ENCODE data around the gene CPED1.
"Not testable (repeated sequence)": the region's sequence is repeated elsewhere in the genome, so short reads cannot be mapped to it uniquely, and the experiment has no call there.

CPED1 gene

GRCh38 chr7:121153411-121153810 lies 164.9 kb downstream of the CPED1 start:
- no peak for DNase-seq (ENCODE audit: low read depth)

- no peak for DNase-seq (ENCODE audit: low read depth)
These were observed 165.5 kb downstream of the CPED1 start for GRCh38 chr7:121153995-121154394.

GRCh38 chr7:121156825-121157224 lies 168.3 kb downstream of the CPED1 start:
- DNase-seq (ENCODE audit: low read depth) = no peak

DNA sequence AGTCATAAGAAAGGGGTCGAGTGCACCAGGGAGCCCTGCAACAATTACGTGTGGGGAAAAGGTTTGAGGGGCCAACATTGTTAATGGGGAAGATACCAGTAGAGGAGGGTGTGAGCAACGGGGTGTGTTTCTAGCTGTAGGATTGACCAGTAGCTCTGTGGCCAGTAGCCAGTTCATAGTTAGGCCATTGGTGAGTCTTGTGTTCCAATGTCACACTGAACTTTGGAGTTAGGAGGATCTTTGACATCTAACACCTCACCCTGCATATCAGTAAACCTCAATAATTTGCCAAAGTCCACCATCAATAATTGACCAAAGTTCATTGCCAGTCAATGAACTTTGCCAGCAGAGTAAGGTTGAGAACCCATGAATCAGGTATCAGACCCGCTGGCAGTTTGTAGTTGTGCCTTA lies 168.8 kb downstream of the CPED1 start:
- DNase-seq (ENCODE audit: low read depth) = no peak

DNA sequence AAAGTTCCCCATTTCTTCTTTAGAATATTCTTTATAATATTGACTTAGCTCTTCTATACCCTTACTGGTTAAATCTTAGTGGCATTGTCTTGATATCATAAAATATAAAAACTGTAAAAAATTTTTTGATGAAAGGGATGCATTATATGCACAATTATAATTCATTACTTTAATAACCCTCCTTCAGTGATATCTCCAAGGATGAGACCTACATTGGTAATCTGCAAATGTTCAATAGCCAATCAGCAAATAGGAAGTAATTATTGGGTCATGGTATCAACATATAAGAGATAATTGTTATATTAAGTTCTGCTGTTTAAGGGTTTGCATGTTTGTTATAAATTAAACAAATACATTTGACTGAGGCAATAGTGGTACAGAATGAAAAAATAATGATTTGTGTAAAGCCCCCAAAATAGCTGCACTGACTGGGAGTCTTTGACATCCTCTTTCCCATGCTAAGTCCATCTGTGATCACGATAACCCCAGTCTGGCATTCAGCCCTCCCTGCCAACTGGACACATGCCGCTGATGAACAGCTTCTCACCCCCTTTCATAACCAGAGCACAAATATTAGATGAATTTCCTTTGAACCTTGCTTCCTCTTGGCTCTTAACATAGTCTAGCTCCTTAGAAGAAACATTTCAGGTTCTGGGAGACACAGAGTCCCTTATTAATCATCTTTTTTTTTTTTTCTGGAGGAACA lies 169.5 kb downstream of the CPED1 start:
- DNase-seq (ENCODE audit: low read depth) = no peak

- no peak for DNase-seq (ENCODE audit: low read depth)
These were observed 170.2 kb downstream of the CPED1 start for GRCh38 chr7:121158665-121159064.

- no peak for DNase-seq (ENCODE audit: low read depth)
These were observed 171.0 kb downstream of the CPED1 start for GRCh38 chr7:121159553-121159952.

GRCh38 chr7:121160150-121161008 lies 171.9 kb downstream of the CPED1 start:
- DNase-seq (ENCODE audit: low read depth) = no peak

DNA sequence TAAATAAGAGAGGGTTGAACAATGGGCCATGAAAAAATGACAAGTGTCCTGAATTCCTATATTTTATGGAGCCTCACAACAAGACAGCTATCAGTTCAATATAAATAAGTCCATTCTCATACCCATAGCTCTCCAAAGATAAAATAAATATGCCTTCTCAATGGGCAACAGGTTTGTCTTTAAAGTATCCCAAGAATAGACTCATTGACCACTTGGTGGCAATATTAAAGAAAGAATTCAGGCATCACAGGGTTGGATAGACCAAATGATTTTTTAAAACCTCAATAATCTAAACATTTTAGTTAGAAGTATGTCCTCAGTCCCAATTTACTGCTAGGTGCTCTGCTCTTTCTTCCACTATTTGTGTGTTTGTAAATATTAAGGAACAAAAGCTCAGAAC lies 175.2 kb downstream of the CPED1 start:
- no peak for DNase-seq (ENCODE audit: low read depth)

GRCh38 chr7:121164247-121164646 lies 175.7 kb downstream of the CPED1 start:
- DNase-seq (ENCODE audit: low read depth) = no peak

DNA sequence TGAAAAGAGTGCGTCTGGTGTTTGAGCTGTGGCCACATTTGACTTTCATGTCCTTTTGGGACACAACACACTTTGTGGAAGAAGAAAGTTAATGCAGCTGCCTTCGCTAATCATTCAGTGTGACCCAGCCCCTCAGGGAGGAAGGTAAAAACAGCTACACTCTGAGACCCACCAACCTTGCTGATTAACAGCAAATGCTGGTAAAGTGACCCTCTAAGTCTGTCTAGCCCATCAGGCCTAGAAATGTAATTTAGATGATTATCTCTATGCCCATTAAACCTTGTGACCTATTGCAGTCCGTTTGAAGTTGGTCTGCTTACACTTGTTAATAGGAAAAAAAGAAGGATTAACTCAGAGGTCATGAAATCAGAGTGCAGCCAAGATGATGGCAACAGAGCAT lies 178.4 kb downstream of the CPED1 start:
- no peak for DNase-seq (ENCODE audit: low read depth)

DNA sequence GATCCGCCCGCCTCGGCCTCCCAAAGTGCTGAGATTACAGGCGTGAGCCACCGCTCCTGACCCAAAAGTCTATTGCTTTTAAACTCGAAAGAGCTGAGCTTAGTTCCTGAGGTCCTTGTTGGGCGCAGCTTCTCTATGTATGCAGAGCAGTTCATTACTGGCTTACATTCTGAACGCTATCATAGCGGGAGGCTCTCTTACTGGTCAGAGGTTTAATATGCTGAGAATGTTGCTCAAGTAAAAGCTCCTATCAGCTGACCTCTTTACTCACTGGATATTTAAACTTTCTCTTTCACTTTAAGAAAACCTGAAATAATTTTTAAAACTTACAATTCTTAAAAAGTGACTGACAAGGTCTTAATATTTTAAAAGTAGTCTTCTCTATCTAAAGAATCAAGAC lies 179.5 kb downstream of the CPED1 start:
- no peak for DNase-seq (ENCODE audit: low read depth)

- no peak for DNase-seq (ENCODE audit: low read depth)
These were observed 181.0 kb downstream of the CPED1 start for GRCh38 chr7:121169469-121169868.

- DNase-seq (ENCODE audit: low read depth) = no peak
These were observed 184.0 kb downstream of the CPED1 start for GRCh38 chr7:121172484-121172883.

DNA sequence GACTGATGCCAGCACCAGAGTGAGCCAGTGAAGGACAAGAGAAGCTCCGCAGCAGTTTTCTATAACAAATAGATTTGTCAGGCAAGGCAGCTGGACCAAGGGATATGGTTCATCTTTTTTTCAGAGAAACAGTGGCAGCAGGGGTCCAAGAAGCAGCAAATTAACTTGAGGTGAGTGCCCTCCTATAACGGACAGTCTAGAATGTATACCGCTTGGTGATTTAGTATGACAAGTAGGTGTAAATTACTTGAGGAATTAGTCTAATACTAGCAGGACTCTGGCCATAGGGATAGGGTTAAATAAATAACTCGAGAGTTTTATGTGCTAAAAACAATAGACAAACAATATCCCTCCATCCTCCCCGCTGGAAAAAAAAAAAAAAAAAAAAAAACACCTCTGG lies 187.3 kb downstream of the CPED1 start:
- DNase-seq (ENCODE audit: low read depth) = no peak

DNA sequence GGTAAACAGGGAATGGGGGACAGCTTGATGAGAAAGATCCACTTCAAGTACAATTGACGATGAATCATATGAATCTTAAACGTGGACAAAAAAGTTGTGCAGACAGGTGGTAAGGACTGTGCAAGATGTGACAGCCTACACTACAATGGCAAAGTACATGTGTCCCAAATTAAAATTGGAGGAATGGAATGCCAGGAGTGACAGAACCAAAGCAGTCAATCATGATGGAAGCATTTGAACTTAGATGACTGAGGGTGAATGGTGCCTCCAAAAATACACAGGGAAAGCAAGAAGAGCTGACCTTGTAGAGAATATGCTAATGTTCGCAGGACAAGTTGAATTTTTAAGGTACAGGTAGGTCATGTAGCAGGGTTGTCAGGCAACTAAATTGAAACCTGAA lies 189.9 kb downstream of the CPED1 start:
- DNase-seq (ENCODE audit: low read depth) = no peak

DNA sequence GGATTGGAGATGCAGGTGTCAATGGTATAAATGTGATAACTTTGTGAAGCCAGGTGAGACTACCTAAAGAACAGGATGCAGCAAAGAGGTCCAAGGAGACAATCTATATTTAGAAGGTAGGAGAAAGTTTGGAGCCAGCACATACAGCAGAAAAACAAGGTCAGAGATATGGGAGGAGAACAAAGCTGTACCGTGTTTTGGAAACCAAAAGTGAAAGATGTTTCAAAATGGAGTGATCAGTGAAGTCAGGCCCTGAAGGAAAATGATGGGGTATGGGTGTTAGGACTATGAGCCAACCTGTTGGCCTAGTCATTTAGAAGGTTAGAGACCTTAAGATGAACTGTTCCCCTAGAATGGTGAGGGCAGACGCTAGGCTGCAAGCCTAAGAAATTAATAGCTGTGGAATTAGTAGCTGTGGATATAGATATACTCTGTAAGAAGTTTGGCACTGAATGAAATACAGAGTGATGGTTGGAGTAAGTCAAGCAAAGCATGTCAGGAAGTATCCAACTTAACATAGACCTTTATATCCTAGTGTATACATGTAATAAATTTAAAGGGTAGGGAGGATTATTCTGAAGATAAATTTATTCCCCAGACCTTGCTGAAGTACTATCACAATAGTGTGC lies 190.5 kb downstream of the CPED1 start:
- DNase-seq (ENCODE audit: low read depth) = no peak

DNA sequence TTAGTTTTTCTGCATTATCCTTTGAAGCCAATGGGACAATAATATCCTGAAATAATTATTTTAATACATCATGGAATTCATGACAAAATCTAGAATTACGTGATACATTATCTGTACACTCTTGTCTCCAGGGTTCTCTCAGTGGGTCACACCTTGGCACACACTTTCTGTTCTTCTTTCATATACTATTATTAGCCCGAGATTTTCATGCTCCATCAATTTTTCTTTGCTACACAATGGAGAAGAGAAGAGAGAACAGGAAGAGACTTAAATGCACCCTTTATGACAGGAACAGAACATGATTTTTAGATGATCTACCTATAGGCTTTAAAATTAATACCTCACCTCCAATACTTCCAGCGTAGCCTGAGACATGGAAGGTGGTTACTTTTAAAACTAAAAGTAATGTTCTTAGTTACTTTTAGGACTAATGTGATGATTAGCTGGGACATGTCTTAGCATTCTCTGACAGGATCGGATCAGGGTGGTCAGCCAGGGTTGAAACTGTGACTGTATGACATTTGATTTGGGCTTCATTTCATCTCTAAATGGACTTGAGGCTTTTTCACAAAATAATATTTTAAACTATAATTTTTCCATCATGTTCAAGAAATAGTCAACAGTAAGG lies 192.0 kb downstream of the CPED1 start:
- DNase-seq (ENCODE audit: low read depth) = no peak

DNA sequence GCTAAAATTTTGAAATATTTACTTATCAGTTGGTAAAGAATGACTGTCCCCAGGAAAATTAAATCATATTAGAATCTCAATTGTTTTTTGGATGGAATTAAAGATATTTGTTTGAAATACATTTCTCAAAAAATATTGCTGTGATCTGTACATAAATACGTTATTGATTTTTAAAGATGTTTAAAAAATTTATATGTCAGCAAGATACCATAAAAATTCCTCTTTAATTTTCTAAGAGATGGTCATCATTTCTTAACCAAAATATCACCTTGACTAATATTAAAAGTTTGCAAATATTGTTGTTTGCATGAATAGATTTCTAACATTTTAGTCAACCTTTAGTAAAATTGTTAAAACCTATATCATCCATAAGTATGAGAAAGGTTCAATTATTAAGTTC lies 192.8 kb downstream of the CPED1 start:
- DNase-seq (ENCODE audit: low read depth) = no peak

- no peak for DNase-seq (ENCODE audit: low read depth)
These were observed 193.8 kb downstream of the CPED1 start for GRCh38 chr7:121182281-121182680.

DNA sequence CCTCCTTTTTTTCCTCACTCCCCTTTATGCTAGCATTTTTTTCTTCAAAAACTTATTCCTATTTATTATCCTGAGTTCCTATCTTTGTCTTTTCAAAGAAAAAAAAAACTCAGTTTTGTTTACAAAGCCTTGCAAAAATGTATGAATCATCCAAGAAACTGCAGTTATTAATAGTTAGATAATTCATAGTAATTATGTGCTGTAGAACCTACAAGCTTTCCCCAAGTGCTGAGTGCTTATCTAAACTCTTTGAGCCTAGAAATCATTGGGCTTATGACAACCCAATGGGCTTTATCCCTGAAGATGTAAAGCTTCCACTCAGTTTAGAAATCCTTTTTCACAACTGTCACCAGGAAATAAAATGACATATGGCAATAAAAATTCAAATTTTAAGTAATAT lies 194.4 kb downstream of the CPED1 start:
- DNase-seq (ENCODE audit: low read depth) = no peak

- not testable (repeated sequence) for DNase-seq (ENCODE audit: low read depth)
These were observed 195.4 kb downstream of the CPED1 start for GRCh38 chr7:121183883-121184282.

GRCh38 chr7:121186746-121187145 lies 198.2 kb downstream of the CPED1 start:
- DNase-seq (ENCODE audit: low read depth) = no peak
